Raji (cell line): Measurements from ENCODE around the gene LIPG.

Experiments used
- POLR2A ChIP-seq: IDR thresholded peaks from 2 replicates; pipeline ENCODE4 v1.6.1; 2011; ENCODE audit warnings: low read depth, low read length, control low read depth; ENCODE audit not compliant: insufficient read depth

The LIPG gene

GRCh38 chr18:49619801-49620200 lies 57.9 kb downstream of the LIPG start:
- no peak for TF ChIP-seq POLR2A

GRCh38 chr18:49621301-49621700 lies 59.4 kb downstream of the LIPG start:
- no peak for TF ChIP-seq POLR2A

DNA sequence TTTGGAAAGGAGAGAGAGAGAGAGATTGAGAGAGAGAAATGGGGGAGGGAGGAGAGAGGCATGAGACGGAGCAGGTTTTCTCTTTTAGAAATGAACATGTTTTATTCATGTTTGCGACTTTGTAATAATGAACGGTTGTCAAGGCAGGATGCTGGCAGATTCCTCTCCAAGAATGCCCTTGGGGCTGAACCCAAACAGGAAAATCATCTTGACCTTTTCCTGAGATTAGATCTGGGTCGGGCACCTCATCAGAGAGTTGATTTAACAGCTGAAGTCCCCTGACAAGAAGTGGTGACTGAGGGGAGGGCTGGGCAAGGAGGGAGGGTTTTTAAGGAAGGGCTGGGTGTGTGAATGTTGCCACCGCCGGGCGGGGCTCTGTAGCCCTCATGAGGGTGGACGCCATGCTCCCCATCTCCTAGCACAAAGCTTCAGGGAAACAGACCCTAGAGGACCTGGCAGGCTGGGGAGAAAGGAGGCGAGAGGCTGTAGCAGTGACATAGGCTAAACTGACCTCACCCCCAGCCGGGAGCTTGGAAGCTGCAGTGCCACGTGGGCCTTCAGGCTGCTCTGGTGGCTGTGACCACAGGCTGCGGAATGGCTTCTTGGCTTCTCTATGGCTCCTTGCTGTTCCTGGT lies 60.0 kb downstream of the LIPG start:
- no peak for TF ChIP-seq POLR2A

GRCh38 chr18:49623571-49623970 lies 61.7 kb downstream of the LIPG start:
- TF ChIP-seq POLR2A = no peak

DNA sequence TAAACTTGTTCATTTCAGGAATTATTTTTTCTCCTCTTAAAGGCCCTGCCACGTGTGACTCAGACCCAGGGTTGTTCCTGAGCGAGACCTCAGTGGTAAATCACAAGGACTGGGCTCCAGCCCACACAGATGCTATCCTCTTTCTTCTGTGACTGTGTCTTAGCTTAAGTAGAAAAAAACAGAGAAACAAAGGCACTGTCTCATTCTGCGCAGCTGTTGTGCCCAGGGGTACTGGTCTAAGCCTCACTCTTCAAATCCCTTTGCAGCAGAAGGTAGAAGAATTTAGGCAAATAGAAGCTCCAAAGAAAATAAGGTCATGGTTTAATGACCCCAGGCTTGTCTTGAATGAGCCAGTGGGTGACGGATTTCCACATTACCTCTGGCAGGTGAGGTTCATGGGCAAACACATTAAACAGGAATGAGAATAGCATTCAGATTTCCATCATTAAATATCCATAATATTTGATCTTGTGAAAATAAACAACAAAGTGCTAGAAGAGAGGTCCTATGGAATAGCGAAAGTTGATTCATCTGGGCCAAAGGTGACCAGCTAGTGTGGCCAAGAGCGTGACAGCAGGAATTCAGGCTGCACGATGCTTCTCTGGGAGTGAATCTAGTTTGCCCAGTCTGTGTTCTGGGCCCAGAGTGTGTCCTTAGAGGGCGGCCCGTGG lies 63.3 kb downstream of the LIPG start:
- no peak for TF ChIP-seq POLR2A

DNA sequence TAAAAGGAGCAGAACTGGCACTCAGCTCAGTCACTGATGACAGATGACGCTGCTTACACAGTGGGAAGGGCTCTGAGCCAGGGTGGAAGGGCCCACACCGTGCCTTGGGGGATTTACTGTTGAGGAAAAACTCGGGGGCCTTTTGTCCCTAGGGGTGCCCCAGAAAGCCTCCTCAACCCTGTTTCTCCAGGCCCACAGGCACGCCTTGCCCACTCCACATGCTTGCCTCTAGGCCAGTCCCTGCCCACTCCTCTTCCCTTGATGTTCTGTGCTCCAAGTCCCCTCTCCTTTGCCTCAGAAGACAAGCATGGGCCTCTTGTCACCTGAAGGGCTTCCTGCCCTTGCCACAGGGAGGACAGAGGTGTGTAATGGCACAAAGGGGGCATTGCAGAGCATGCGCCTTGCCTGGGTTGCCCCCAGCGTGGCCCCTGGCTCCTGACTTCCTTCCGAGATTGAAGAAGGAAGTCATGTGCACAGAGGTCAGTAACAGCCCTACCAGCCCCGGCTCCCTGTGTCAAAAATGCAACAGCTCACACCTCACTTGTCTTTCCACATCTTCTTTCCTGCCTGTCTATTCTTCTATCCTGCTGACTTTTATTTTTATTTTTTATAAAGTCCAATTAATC lies 65.1 kb downstream of the LIPG start:
- no peak for TF ChIP-seq POLR2A

- no peak for TF ChIP-seq POLR2A
Measured at GRCh38 chr18:49628119-49628518, 66.3 kb downstream of the LIPG start.

DNA sequence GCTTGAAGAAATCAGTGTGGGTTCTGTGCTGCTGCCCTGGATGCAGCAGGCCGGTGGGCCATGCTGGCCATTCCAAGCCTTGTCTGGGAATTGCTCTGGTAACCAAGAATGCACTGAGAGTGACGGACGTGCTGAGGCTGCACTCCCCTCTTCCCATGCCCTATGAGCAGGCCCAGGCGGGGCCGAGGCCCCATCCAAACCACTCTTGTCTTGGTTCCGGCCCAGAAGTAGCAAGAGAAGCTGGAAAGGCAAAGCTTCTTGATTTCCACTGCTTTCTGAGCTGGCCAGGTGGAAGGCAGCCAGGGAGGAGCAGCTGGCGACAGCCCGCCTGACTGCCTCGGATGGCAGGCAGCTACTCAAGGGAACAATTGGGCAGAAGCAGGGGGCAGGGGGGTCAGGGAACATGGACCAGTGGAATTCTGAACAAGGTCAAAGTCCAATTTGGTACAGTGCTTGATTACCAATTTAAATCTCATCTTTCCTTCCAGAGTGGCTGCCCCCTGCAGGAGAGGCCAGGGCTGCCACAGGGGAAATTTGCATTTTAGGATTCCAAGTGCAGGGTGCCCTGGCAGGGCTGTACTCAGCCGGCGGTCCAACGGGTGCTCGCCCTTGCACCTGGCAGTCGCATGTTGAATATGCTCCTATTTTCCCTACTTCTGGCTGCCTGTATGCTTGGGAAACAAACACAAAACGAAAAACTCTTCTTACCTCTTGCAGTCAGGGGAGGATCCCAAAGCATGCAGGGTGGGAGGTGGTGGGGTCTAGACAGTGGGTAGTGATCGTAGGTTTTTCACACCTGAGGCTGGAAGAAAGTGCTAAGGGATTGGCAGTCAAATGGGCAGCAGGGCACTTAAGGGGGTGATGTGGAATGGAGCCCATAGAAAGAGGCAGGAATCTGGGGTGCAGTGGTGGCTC lies 67.3 kb downstream of the LIPG start:
- no peak for TF ChIP-seq POLR2A

DNA sequence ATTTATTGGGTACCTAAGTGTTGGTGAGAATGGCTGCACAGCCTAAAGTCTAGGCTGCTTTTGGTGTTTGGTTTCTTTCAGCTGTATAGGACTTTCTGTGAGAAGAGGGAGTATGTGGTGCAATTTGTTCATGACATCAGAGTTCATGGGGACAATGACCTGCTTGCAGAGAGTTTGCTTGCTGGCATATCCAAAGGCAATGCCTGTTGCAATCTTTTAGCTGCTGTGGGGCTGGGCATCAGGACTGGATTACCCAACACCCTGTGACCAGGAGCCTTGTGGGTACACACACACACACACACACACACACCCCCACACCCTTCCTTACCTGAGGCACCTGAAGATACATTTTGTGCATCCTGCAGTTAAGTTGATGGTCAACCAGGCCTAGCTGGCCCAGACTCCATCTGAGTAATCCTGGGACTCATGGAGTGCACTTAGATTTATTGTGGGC lies 68.4 kb downstream of the LIPG start:
- no peak for TF ChIP-seq POLR2A

DNA sequence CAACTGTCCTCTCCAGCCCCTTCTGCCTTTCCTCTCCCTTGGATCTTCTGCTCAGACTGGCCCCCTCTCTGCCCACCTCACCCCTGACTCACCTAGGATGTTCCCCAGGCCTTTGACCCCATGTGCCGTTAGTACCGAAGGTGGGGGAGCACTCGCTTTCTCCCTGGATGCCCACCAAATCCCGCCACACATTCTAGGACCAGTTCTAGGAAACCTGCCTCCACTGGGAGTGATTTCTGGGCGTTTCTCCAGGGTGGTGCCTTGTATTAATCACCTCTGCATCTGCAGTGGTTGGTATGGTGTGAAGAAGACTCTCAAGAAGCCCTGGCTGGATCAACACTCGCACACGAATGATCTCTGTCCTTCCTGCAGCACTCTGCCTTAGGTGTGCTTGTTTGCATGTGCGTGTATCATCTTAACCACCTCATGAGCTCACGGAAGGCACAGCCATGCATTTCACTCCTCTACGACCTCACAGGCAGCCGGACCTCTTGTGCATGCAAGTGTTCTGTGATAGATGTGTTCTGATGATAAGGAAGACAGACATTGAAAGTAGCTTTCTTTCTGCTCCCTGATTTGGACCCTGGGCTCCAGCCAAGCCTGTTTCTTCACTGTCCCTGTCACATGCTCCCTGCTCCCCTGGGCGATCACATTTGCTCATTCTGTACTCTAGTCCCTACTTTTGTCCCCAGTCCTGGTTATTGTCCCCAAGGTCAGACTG lies 69.4 kb downstream of the LIPG start:
- TF ChIP-seq POLR2A = no peak

DNA sequence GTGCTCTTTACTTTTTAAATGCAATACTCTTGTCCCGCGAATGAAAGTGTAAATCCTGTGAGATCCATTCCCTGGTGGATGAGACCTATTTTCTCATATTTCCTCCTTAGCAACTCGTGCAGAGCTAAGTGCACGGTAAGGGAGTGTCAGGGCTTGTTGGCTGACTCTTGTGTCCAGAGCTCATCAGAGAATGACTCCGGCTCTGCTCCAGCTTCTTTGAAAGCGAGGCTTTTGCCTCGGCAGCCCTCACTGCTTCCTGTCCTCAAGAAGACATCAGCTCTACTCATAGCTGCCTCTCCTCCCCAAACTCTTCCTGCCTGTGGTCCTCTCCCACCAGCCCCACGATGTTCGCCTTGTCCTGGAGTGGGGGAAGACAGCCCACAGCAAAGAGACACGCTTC lies 70.7 kb downstream of the LIPG start:
- no peak for TF ChIP-seq POLR2A

DNA sequence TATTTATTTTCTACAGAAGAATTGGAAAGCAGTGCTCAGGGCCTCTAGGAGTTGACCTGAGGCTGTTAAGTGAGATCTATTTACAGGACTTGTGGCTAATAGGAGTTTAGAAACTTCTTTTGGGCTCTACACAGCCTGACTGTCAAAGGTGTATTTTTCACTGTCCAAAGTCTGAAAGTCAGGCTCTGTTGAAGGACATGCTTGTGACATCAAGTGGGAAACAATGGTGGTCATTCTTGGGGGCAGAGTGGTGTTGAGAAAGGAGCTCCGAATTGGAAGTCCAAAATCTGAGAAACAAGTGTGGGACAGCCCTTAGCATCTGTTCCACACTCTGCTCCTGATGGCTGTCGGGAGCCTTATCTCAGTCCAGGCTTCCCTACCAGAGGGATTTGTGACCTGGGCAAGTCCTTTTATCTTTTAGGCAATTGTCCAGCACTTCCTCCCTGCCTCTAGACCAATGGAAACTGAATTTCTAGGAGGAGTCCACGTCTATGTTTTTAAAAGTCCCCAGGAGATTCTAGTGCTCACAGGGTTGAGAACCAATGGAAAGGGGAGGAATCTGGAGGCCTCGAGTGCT lies 76.4 kb downstream of the LIPG start:
- TF ChIP-seq POLR2A = no peak

GRCh38 chr18:49638891-49639557 lies 77.2 kb downstream of the LIPG start:
- no peak for TF ChIP-seq POLR2A
